Uterus (tissue), 2 donors: ENCODE measurements around the gene LCP2.

Experiments used
- CTCF ChIP-seq, 4 experiments: fragments of 200-600 bp in 2 of 4; fragments of 450-650 bp in 2 of 4; sonication (generic) in 2 of 4; IDR thresholded peaks; one replicate each; pipeline ENCODE4 v1.5.1; 2016 to 2019; ENCODE audit warnings: antibody characterized with exemption in 4 of 4, mild to moderate bottlenecking in 2 of 4, moderate library complexity in 1 of 4
- POLR2A ChIP-seq, 2 donors: fragments of 450-650 bp; IDR thresholded peaks; one replicate each; pipeline ENCODE4 v1.6.1; 2016; ENCODE audit warnings: antibody characterized with exemption in 2 of 2, mild to moderate bottlenecking in 1 of 2, moderate library complexity in 1 of 2

GRCh38 chr5:170311511-170312300 lies 14.1 kb upstream of the LCP2 start:
- TF ChIP-seq POLR2A (IDR thresholded peaks at IDR 0.05) = no peak
- TF ChIP-seq CTCF (IDR thresholded peaks at IDR 0.05) = no peak
